Prostate gland (tissue), 2 donors: ENCODE measurements around the gene CECR2. TPM values are rescaled to one million over a fixed set of nuclear protein-coding genes. Genes with fewer than 3 reads are reported as not detected.
A peak's percentile ranks its signal among the peaks of the same experiment; 100 is the strongest.

Experiments
- DNase-seq: peaks from one replicate; pipeline ENCODE4 v3.0.0-alpha.2; 2019; ENCODE audit warnings: low spot score
- H3K27ac ChIP-seq, 2 donors: fragments of 200-600 bp; sonication (generic); 2 replicates each; pipeline ENCODE4 v1.5.1; 2017 to 2019
- H3K27me3 ChIP-seq: fragments of 200-600 bp; sonication (generic); replicated peaks from 2 replicates; pipeline ENCODE4 v1.5.1; 2019; ENCODE audit not compliant: insufficient read depth
- H3K36me3 ChIP-seq, 2 donors: fragments of 200-600 bp; sonication (generic); 1 replicate in 1 of 2; 2 replicates in 1 of 2; pipeline versions ENCODE4 v1.5.1 to v1.8.1; 2017 to 2019
- H3K4me1 ChIP-seq: fragments of 200-600 bp; sonication (generic); replicated peaks from 2 replicates; pipeline ENCODE4 v1.5.1; 2019
- H3K4me3 ChIP-seq, 2 donors: fragments of 200-600 bp; sonication (generic); 2 replicates each; pipeline ENCODE4 v1.5.1; 2017 to 2019
- H3K9me3 ChIP-seq: fragments of 200-600 bp; sonication (generic); 2 replicates; pipeline ENCODE4 v1.5.1; 2017
- CTCF ChIP-seq, 4 experiments: fragments of 200-600 bp in 2 of 4; fragments of 450-650 bp in 2 of 4; sonication (generic) in 2 of 4; IDR thresholded peaks; 1 replicate in 3 of 4; 2 replicates in 1 of 4; pipeline ENCODE4 v1.5.1; 2016 to 2019; ENCODE audit warnings: antibody characterized with exemption in 4 of 4, mild to moderate bottlenecking in 2 of 4, moderate library complexity in 2 of 4
- POLR2A ChIP-seq: fragments of 450-650 bp; IDR thresholded peaks from one replicate; pipeline ENCODE4 v1.6.1; 2016; ENCODE audit warnings: antibody characterized with exemption, mild to moderate bottlenecking
- POLR2AphosphoS5 ChIP-seq: sonication (generic); formaldehyde crosslinking; IDR thresholded peaks from one replicate; pipeline ENCODE4 v1.6.1; 2017; ENCODE audit warnings: antibody characterized with exemption
- WGBS: methylation state at CpG from one replicate; pipeline ENCODE4 v1.1.5; 2018; 5-methylcytosine and 5-hydroxymethylcytosine counted together
- intact Hi-C: fragments of 100-400 bp; cut with DNase I; formaldehyde crosslinking; loops from one replicate; pipeline ENCODE4 v1.14.2; 2022
- total RNA-seq, 2 donors: library from RNA; depleted of rRNA; stranded (reverse); fragments of >200 nt; gene quantifications; one replicate each; pipeline ENCODE4 v1.1.0, GENCODE V29; 2016

CECR2 gene
- 10 to 100 TPM in 1 of 2 donors, 1 to 10 TPM in 1; 3.1 to 10.1 TPM for total RNA-seq

DNA sequence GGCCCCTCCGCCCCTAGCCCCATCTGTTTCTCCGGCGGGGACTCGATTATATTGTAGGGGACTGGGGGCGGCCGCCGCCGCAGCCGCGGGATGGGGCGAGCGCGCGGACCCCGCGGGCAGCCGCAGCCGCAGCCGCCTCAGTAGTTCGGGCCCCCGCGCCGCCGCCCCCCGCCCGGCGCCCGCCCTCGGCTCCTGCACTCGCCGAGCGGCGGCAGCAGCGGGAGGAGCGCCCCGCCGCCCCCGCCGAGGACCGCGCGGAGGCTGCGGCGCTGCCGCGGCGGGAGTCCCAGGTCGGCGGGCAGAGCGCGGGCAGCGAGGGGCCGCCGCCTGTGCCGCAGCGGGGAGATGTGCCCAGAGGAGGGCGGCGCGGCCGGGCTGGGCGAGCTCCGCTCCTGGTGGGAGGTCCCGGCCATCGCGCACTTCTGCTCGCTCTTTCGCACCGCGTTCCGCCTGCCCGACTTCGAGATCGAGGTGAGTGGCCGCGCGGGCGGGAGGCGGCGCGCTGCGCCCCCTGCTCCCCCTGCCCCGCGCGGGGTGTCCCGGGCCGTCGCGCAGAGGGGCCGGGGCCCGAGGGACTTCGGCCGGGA is at the start of gene CECR2:
Gene CECR2, plus strand, starts transcription at position 22 of the 587 bp plus-strand sequence. Its CDS starts 324 bp downstream, at position 346.
- no peaks in the 10 kb centered on the region for H3K9me3 ChIP-seq
- H3K27me3 ChIP-seq = no peaks in the 10 kb centered on the region
- WGBS = 0% methylated on average over 32 of the region's 92 CpGs
- peak within 1 kb of the TSS; percentile 50 to 80 for H3K4me3 ChIP-seq
- DNase-seq = no peak
- TF ChIP-seq CTCF (IDR thresholded peaks at IDR 0.05) (no peak), POLR2AphosphoS5 (no peak), POLR2A (no peak)
- intact Hi-C loops = no loop called here
- peak within 1 kb of the TSS; percentile 75 to 88 for H3K27ac ChIP-seq
- H3K36me3 ChIP-seq = no peaks in the 10 kb centered on the region
- no peaks in the 10 kb centered on the region for H3K4me1 ChIP-seq

DNA sequence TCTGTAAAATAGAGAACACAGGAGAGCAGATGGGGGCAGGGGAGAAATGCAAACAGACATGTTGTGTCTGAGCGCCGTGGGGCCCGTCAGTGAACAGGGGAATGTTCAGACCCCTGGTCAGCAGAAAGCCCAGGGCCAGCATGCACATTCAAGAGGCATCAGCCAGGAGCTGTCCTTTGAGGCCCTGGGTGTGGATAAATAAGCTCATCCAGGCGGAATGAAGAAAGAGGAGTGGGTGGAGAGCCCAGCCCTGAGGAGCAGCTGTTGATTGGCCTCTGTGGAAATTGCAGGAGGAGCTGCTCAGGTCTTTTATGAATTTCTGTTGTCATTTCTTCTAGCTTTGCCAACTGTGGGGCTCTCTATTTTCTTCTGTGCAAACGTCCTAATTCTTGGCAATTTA is 49.7 kb upstream of the CECR2 start:
- H3K9me3 ChIP-seq = no peaks in the 10 kb centered on the region
- no peak for DNase-seq
- H3K27ac ChIP-seq = no peak overlapping the region
- no peaks in the 10 kb centered on the region for H3K27me3 ChIP-seq
- intact Hi-C loops = no loop called here
- no peaks in the 10 kb centered on the region for H3K36me3 ChIP-seq
- TF ChIP-seq POLR2A (no peak), POLR2AphosphoS5 (no peak), CTCF (IDR thresholded peaks at IDR 0.05) (no peak)
- no peak overlapping the region for H3K4me3 ChIP-seq
- H3K4me1 ChIP-seq = no peaks in the 10 kb centered on the region
- 31% methylated on average over 5 of the region's 5 CpGs for WGBS

DNA sequence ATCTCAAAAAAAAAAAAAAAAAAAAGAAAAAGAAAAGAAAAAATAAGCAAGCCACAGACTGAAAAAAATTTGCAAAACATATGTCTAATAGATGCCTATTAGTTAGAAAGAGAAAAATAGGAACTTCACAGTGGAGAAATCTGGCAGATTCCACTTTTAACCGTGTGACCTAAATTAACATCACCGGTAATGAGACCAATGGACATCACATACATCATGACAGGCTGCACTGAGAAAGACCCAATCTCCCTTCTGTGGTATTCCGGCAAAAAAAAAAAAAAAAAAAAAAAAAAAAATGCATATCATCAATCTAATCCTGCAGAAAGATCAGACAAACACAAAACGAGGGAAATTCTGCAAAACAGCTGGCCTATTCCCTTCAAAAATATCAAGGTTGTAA is 46.7 kb upstream of the CECR2 start:
- Histone ChIP-seq H3K9me3 (no peaks in the 10 kb centered on the region), H3K36me3 (no peaks in the 10 kb centered on the region), H3K27me3 (no peaks in the 10 kb centered on the region), H3K4me1 (no peaks in the 10 kb centered on the region), H3K27ac (no peak overlapping the region), H3K4me3 (no peak overlapping the region)
- TF ChIP-seq POLR2A (no peak), CTCF (IDR thresholded peaks at IDR 0.05) (no peak), POLR2AphosphoS5 (no peak)
- no peak for DNase-seq
- intact Hi-C loops = no loop called here
- 55% methylated on average over 4 of the region's 4 CpGs for WGBS

- no peak overlapping the region for H3K4me3 ChIP-seq
- no peaks in the 10 kb centered on the region for H3K36me3 ChIP-seq
- TF ChIP-seq POLR2A = no peak
- no peak for TF ChIP-seq CTCF (IDR thresholded peaks at IDR 0.05)
- no peak for TF ChIP-seq POLR2AphosphoS5
- no peaks in the 10 kb centered on the region for H3K27me3 ChIP-seq
- no peaks in the 10 kb centered on the region for H3K9me3 ChIP-seq
- H3K27ac ChIP-seq = no peak overlapping the region
- DNase-seq = no peak
- intact Hi-C loops = no loop called here
- WGBS = 92% methylated on average over 9 of the region's 9 CpGs
- no peaks in the 10 kb centered on the region for H3K4me1 ChIP-seq
Observed at GRCh38 chr22:17331690-17332089, 37.6 kb upstream of the CECR2 start.

- 79% methylated on average over 16 of the region's 16 CpGs for WGBS
- intact Hi-C loops = no loop called here
- Histone ChIP-seq H3K9me3 (no peaks in the 10 kb centered on the region), H3K4me3 (no peak overlapping the region), H3K4me1 (no peaks in the 10 kb centered on the region), H3K36me3 (no peaks in the 10 kb centered on the region), H3K27me3 (no peaks in the 10 kb centered on the region), H3K27ac (no peak overlapping the region)
- no peak for DNase-seq
- TF ChIP-seq POLR2AphosphoS5 = no peak
- TF ChIP-seq POLR2A = no peak
- no peak for TF ChIP-seq CTCF (IDR thresholded peaks at IDR 0.05)
Observed at GRCh38 chr22:17332109-17332800, 37.0 kb upstream of the CECR2 start.
